Measurements from ENCODE around the gene BTBD9. TPM values are rescaled to one million over a fixed set of nuclear protein-coding genes. Genes with fewer than 3 reads are reported as not detected.
A peak's percentile ranks its signal among the peaks of the same experiment; 100 is the strongest.

Gene BTBD9
- total RNA-seq, 6 experiments from 2014 or later = 4.5 to 7.5 (median 5.7) TPM

DNA sequence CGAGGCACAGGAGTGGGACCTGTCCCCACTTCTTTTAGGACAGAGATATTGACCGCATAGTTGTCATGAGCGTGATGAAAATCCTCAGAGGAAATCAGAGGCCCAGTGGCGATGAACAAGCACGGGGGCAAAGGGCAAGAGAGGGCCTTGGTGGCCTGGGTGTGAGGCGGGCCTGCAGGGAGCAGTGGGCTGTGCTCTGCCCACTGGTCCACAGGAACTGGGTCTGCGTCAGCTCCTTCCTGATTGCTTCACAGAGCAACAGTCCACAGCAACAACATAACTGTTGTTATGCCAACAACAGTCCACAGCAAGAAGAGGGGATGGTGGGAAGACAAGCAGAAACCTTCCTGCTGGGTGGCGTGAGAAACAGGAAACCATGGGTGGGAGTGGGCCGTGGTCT is 484.6 kb downstream of the BTBD9 start:
- WGBS (ENCODE audit: insufficient coverage, low coverage, low lambda C conversion rate, missing lambda C conversion rate) = 66% methylated on average over 2 of the region's 9 CpGs
- Histone ChIP-seq H3K36me3 (peaks cover 0 to 12% (median 4%) of the 10 kb centered on the region in 4 donors), H3K9me3 (no peaks in the 10 kb centered on the region), H3K4me3 (no peak overlapping the region), H3K4me1 (no peaks in the 10 kb centered on the region), H3K27me3 (no peaks in the 10 kb centered on the region), H3K27ac (no peak overlapping the region)
- TF ChIP-seq, protein P1, sequence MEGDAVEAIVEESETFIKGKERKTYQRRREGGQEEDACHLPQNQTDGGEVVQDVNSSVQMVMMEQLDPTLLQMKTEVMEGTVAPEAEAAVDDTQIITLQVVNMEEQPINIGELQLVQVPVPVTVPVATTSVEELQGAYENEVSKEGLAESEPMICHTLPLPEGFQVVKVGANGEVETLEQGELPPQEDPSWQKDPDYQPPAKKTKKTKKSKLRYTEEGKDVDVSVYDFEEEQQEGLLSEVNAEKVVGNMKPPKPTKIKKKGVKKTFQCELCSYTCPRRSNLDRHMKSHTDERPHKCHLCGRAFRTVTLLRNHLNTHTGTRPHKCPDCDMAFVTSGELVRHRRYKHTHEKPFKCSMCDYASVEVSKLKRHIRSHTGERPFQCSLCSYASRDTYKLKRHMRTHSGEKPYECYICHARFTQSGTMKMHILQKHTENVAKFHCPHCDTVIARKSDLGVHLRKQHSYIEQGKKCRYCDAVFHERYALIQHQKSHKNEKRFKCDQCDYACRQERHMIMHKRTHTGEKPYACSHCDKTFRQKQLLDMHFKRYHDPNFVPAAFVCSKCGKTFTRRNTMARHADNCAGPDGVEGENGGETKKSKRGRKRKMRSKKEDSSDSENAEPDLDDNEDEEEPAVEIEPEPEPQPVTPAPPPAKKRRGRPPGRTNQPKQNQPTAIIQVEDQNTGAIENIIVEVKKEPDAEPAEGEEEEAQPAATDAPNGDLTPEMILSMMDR (IDR thresholded peaks at IDR 0.05) = no peak
- no peak for TF ChIP-seq POLR2A (IDR thresholded peaks at IDR 0.05)
- ATAC-seq (peak; percentile 38 to 62 (median 54)), DNase-seq (no peak)
- intact Hi-C loops (cut with DNase I) = no loop called here

DNA sequence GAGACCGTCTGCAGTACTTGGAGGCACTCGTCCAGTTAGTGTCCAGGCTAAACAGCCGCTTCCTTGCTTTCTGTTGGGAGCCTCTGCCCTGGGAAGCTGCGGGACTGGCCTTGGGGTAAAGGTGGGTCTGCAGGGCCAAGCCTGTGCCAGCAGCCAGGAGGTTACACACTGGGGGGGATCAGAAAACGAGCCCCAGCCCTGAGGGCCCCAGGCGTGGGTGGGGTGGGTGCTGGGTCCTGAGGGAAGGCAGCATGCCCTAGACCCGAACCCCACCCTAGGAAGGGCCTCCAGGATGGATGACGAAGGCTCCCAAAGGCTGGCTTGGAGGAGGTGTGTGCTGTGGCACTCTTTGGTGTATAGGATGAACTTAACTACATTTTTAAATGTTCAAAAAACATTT is 485.0 kb downstream of the BTBD9 start:
- peaks cover 0 to 12% (median 4%) of the 10 kb centered on the region in 4 donors for H3K36me3 ChIP-seq
- 89% methylated on average over 3 of the region's 8 CpGs for WGBS (ENCODE audit: insufficient coverage, low coverage, low lambda C conversion rate, missing lambda C conversion rate)

DNA sequence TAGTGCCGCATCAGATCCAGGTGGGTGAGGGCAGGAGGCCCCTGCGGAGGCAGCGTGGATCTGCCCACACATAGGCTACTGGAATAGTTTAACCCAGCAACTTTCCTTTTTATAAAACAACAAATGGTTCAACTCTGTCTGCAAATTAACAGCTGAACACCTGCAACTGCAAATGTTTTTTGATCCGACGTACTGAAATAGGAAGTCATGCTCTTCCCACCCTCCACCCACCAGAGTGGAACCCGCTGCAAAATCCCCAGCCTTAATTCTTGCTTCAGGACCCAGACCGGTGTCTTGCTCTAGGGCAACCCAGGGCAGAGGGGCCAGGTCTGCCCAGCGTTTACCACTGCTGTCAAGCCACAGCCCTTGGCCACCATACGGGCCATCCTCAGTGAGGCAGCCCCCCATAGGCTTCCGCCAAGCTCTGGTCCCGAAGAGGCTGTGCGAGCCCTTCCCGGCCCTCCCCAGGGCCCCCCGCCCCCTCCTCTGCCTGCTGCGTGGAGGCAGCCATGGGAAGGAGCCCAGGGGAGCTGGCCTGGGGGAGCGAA is 485.9 kb downstream of the BTBD9 start:
- Histone ChIP-seq H3K36me3 (peaks cover 0 to 12% (median 4%) of the 10 kb centered on the region in 4 donors), H3K27me3 (no peaks in the 10 kb centered on the region), H3K4me3 (no peak overlapping the region), H3K27ac (no peak overlapping the region), H3K4me1 (no peaks in the 10 kb centered on the region), H3K9me3 (no peaks in the 10 kb centered on the region)
- no peak for TF ChIP-seq POLR2A (IDR thresholded peaks at IDR 0.05)
- TF ChIP-seq, protein P1 (IDR thresholded peaks at IDR 0.05) = no peak
- ATAC-seq (no peak), DNase-seq (no peak)
- intact Hi-C loops (cut with DNase I) = no loop called here
- WGBS (ENCODE audit: insufficient coverage, low coverage, low lambda C conversion rate, missing lambda C conversion rate) = 78% methylated on average over 4 of the region's 16 CpGs

More for the DNA sequence above, 485.0 kb downstream of the BTBD9 start:
- ATAC-seq = no peak
- DNase-seq = no peak
- Histone ChIP-seq H3K4me1 (no peaks in the 10 kb centered on the region), H3K4me3 (no peak overlapping the region), H3K27ac (no peak overlapping the region), H3K27me3 (no peaks in the 10 kb centered on the region), H3K9me3 (no peaks in the 10 kb centered on the region)
- TF ChIP-seq POLR2A (IDR thresholded peaks at IDR 0.05) = no peak
- TF ChIP-seq, protein P1 (IDR thresholded peaks at IDR 0.05) = no peak
- intact Hi-C loops (cut with DNase I) = no loop called here

DNA sequence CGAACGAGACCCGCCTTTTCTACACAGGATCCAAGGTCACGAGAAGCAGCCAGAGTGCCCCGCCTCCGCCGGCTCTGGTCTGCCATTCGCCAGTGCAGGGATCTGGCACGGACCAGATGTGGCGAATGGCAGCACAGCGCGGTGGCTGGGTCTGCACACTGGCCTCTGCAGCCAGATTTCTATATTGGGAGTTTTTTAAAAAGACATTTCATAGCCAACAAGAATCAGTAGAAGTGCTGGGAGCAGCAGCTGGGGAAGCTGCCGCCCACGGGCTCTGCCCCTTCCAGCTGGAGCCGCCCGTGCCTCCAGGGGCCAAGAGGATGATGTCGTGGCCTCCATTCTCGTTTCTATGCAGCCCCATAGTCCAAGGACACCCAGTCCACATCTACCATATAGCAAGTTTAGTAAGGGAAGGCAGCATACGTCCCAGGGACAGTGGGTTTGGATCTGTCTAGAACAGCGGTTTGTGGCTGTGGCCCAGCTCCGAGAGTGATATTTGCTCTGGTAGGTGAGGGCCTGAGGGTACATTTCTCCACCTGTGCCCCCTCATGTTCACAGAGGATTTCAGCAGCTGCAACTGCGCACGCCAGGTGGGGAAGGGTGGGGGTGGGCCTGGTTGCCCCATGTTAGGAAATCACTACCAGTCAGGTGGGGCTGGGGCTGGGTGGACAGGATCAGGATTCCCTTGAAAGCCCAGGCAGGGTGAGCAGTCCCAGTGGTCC is 486.5 kb downstream of the BTBD9 start:
- H3K9me3 ChIP-seq = no peaks in the 10 kb centered on the region
- WGBS (ENCODE audit: insufficient coverage, low coverage, low lambda C conversion rate, missing lambda C conversion rate) = 68% methylated on average over 5 of the region's 23 CpGs
- DNase-seq = no peak
- no peak for ATAC-seq
- TF ChIP-seq, protein P1 (IDR thresholded peaks at IDR 0.05) = no peak
- TF ChIP-seq POLR2A (IDR thresholded peaks at IDR 0.05) = no peak
- H3K27ac ChIP-seq = no peak overlapping the region
- H3K4me3 ChIP-seq = no peak overlapping the region
- intact Hi-C loops (cut with DNase I) = no loop called here
- no peaks in the 10 kb centered on the region for H3K4me1 ChIP-seq
- no peaks in the 10 kb centered on the region for H3K27me3 ChIP-seq
- H3K36me3 ChIP-seq = peaks cover 0 to 12% (median 4%) of the 10 kb centered on the region in 4 donors
